HFFc6 (cell line): ENCODE results near the gene SEMA3A. TPM values are rescaled to one million over a fixed set of nuclear protein-coding genes. Genes with fewer than 3 reads are reported as not detected.

ENCODE experiments used
- DNase-seq: peaks from one replicate; pipeline ENCODE4 v3.0.0-alpha.2; 2018
- H3K27ac Mint-ChIP-seq: 2 replicates; pipeline ENCODE4 v1.8.0; 2020; ENCODE audit warnings: mild to moderate bottlenecking, mixed read lengths
- H3K27me3 Mint-ChIP-seq: 2 replicates; pipeline ENCODE4 v1.8.0; 2021; ENCODE audit warnings: mild to moderate bottlenecking, moderate library complexity, mixed read lengths; ENCODE audit not compliant: insufficient read depth
- H3K36me3 Mint-ChIP-seq: 2 replicates; pipeline ENCODE4 v1.8.0; 2021; ENCODE audit warnings: low read depth, mixed read lengths
- H3K4me1 Mint-ChIP-seq: 2 replicates; pipeline ENCODE4 v1.8.0; 2020; ENCODE audit warnings: low read depth, mixed read lengths
- H3K4me3 Mint-ChIP-seq: 2 replicates; pipeline ENCODE4 v1.8.0; 2020; ENCODE audit warnings: mild to moderate bottlenecking, moderate library complexity, mixed read lengths
- H3K9me3 Mint-ChIP-seq: 2 replicates; pipeline ENCODE4 v1.8.0; 2020; ENCODE audit warnings: mild to moderate bottlenecking, mixed read lengths
- CTCF ChIP-seq: fragments of 200-600 bp; sonication (generic); IDR thresholded peaks from 2 replicates; pipeline ENCODE4 v1.5.0; 2021; ENCODE audit warnings: antibody characterized with exemption, mild to moderate bottlenecking
- total RNA-seq, 6 experiments: library from RNA; stranded (reverse); fragmentation: NEBNext Ultra II Directional; extraction: Animal tissue kit (Norgen Biotek cat#: 25700); gene quantifications; 2 replicates in 1 of 6; 3 replicates in 5 of 6; pipeline ENCODE4 v1.2.3, GENCODE V29; 2021

SEMA3A gene
- total RNA-seq, 6 experiments from 2014 or later, result 56.9 to 86.2 (median 74.4) TPM

- no peaks in the 10 kb centered on the region for H3K36me3 Mint-ChIP-seq
These were observed 286.1 kb downstream of the SEMA3A start for GRCh38 chr7:83908526-83908925.

More at GRCh38 chr7:83908526-83908925, 286.1 kb downstream of the SEMA3A start:
- Mint-ChIP-seq H3K4me1 (no peaks in the 10 kb centered on the region), H3K27ac (no peak overlapping the region), H3K27me3 (peaks cover 1% of the 10 kb centered on the region; the same call in 1 of the 2 replicates), H3K9me3 (peaks cover 4% of the 10 kb centered on the region; the same call in 1 of the 2 replicates), H3K4me3 (no peak overlapping the region)
- no peak for DNase-seq
- no peak for TF ChIP-seq CTCF
